Esophagus squamous epithelium (tissue), 5 donors: Measurements from ENCODE around the gene DXO. TPM values are rescaled to one million over a fixed set of nuclear protein-coding genes. Genes with fewer than 3 reads are reported as not detected.

ENCODE experiments used
- DNase-seq: peaks from one replicate; lab custom pipeline; 2025; lab: John Stamatoyannopoulos, UW
- H3K27ac ChIP-seq, 4 donors: fragments of 200-600 bp; sonication (generic); one replicate each; pipeline ENCODE4 v1.5.1; 2016 to 2019; ENCODE audit warnings: mild to moderate bottlenecking in 1 of 4
- H3K27me3 ChIP-seq, 4 donors: fragments of 200-600 bp; sonication (generic); 1 replicate in 3 of 4; 2 replicates in 1 of 4; pipeline versions ENCODE4 v1.5.1 to v1.6.0; 2017 to 2021; ENCODE audit warnings: antibody characterized with exemption in 1 of 4
- H3K36me3 ChIP-seq, 3 donors: fragments of 200-600 bp; sonication (generic); one replicate each; pipeline ENCODE4 v1.5.1; 2016 to 2019
- H3K4me1 ChIP-seq, 3 donors: fragments of 200-600 bp; sonication (generic); one replicate each; pipeline ENCODE4 v1.5.1; 2017 to 2019
- H3K4me3 ChIP-seq, 4 donors: fragments of 200-600 bp; sonication (generic); 1 replicate in 3 of 4; 2 replicates in 1 of 4; pipeline ENCODE4 v1.5.1; 2016 to 2019; ENCODE audit warnings: mild to moderate bottlenecking in 2 of 4, moderate library complexity in 1 of 4
- H3K9me3 ChIP-seq, 3 donors: fragments of 200-600 bp; sonication (generic); one replicate each; pipeline ENCODE4 v1.5.1; 2016 to 2019
- POLR2A ChIP-seq, 4 donors: fragments of 450-650 bp; IDR thresholded peaks; one replicate each; pipeline ENCODE4 v1.6.1; 2017; ENCODE audit warnings: antibody characterized with exemption in 4 of 4, mild to moderate bottlenecking in 4 of 4, moderate library complexity in 3 of 4
- WGBS, 2 donors: methylation state at CpG; one replicate each; pipeline ENCODE4 v1.1.5; 2018; 5-methylcytosine and 5-hydroxymethylcytosine counted together
- intact Hi-C: fragments of 100-400 bp; cut with DNase I; formaldehyde crosslinking; loops from one replicate; pipeline ENCODE4 v1.15.0; 2022
- total RNA-seq, 4 donors: library from RNA; depleted of rRNA; stranded (reverse); fragments of >200 nt; gene quantifications; one replicate each; pipeline ENCODE4 v1.1.0, GENCODE V29; 2016
- TF ChIP-seq, protein P1 (sequence below), 6 experiments: fragments of 450-650 bp in 4 of 6; fragments of 200-600 bp in 2 of 6; sonication (generic) in 2 of 6; IDR thresholded peaks; one replicate each; pipeline ENCODE4 v1.5.1; 2016 to 2019; ENCODE audit warnings: antibody characterized with exemption in 6 of 6, mild to moderate bottlenecking in 4 of 6, moderate library complexity in 4 of 6
- donor health status: DM: yes; HTN: yes; CAD: no.

Gene DXO
- total RNA-seq, 4 donors from 2014 or later, result 7.8 to 13.2 (median 8.8) TPM

DNA sequence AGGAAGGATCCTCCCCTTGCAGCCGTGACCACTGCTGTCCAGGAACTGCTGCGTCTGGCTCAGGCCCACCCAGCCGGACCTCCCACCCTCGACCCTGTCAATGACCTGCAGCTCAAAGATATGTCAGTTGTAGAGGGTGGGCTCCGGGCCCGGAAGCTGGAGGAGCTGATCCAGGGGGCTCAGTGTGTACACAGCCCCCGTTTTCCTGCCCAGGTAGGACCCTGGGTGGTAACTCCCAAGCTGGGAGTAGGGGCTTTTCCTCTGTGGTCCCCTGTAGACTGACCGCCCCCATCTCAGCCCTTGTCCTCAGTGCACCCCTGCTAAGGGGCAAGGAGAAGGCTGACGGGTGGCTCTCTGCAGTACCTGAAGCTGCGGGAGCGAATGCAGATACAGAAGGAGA, 3.6 kb downstream of the DXO start:
- Histone ChIP-seq H3K9me3 (no peaks in the 10 kb centered on the region), H3K27ac (no peak overlapping the region), H3K4me1 (peaks cover 13 to 31% (median 20%) of the 10 kb centered on the region in 3 donors), H3K27me3 (no peaks in the 10 kb centered on the region), H3K36me3 (peaks cover 27 to 75% (median 45%) of the 10 kb centered on the region in 3 donors), H3K4me3 (no peak overlapping the region)
- intact Hi-C loops, result no loop called here
- DNase-seq, result no peak
- no peak for TF ChIP-seq POLR2A (IDR thresholded peaks at IDR 0.05)
- TF ChIP-seq, protein P1, sequence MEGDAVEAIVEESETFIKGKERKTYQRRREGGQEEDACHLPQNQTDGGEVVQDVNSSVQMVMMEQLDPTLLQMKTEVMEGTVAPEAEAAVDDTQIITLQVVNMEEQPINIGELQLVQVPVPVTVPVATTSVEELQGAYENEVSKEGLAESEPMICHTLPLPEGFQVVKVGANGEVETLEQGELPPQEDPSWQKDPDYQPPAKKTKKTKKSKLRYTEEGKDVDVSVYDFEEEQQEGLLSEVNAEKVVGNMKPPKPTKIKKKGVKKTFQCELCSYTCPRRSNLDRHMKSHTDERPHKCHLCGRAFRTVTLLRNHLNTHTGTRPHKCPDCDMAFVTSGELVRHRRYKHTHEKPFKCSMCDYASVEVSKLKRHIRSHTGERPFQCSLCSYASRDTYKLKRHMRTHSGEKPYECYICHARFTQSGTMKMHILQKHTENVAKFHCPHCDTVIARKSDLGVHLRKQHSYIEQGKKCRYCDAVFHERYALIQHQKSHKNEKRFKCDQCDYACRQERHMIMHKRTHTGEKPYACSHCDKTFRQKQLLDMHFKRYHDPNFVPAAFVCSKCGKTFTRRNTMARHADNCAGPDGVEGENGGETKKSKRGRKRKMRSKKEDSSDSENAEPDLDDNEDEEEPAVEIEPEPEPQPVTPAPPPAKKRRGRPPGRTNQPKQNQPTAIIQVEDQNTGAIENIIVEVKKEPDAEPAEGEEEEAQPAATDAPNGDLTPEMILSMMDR (IDR thresholded peaks at IDR 0.05), result no peak
- WGBS, 2 donors, result no CpG with 5 or more reads among the region's 11 CpGs

DNA sequence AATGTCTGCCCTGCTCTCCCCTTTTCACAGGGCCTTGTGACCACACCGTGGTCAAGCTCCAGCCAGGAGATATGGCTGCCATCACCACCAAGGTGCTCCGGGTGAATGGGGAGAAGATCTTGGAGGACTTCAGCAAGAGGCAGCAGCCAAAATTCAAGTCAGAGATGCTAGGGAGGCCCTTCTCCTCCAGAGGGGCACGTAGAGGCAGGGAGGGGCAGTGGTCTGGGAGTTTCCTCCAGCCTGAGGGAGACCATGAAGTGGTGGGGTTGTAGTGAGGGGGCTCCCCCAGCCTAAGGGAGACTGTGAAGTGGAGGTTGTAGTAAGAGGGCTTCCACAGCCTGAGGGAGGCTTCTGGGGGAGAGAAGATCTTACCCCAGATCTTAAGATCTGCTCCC, 4.0 kb downstream of the DXO start:
- Histone ChIP-seq H3K9me3 (no peaks in the 10 kb centered on the region), H3K27ac (no peak overlapping the region), H3K36me3 (peaks cover 27 to 79% (median 49%) of the 10 kb centered on the region in 3 donors), H3K4me3 (no peak overlapping the region), H3K4me1 (peaks cover 10 to 26% (median 16%) of the 10 kb centered on the region in 3 donors), H3K27me3 (no peaks in the 10 kb centered on the region)
- TF ChIP-seq POLR2A (IDR thresholded peaks at IDR 0.05), result no peak
- TF ChIP-seq, protein P1 (IDR thresholded peaks at IDR 0.05), result no peak
- DNase-seq, result no peak
- WGBS, 2 donors, result 68% methylated on average over 3 of the region's 3 CpGs; no CpG with 5 or more reads in 1 of the 2 donors
- intact Hi-C loops, result no loop called here

DNA sequence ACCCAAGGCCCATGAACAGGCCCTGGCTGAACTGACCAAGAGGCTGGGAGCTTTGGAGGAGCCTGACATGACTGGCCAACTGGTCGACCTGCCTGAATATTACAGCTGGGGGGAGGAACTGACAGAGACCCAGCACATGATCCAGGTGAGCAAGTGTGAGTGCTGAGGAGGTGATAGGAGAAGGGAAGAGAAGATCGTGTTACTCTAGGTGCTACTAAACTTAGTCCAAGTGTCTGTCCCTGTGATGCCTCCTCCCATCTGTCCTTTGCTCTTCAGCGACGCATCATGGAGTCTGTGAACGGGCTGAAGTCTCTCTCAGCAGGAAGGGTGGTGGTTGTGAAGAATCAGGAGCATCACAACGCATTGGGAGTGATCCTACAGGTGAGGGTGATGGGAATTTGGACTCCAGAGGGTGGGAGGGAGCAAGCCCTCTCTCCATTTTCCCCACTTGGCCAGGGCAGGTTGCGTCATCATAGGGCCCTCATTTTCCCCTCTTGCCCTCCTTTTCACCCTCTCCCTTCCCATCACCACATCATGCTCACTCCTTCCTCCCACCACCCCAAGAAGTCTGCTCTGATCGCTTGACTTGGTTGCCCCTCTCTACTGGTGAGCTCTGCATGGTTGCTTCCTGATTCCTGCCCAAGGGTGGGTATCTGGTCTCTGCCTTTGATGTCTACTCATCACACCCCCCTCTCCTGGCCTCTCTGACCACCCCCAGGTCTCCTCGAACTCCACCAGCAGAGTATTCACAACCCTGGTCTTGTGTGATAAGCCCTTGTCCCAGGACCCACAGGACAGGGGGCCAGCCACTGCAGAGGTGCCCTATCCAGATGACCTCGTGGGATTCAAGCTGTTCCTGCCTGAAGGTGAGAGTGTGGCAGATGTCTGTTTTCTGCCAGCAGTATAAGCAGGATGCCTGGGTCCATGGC, 4.7 kb downstream of the DXO start:
- peaks cover 27 to 85% (median 56%) of the 10 kb centered on the region in 3 donors for H3K36me3 ChIP-seq
- H3K9me3 ChIP-seq, result no peaks in the 10 kb centered on the region
- 81 to 89% methylated on average over 8 to 9 of the region's 10 CpGs for WGBS, 2 donors
- H3K27ac ChIP-seq, result no peak overlapping the region
- H3K27me3 ChIP-seq, result no peaks in the 10 kb centered on the region
- no peak overlapping the region for H3K4me3 ChIP-seq
- no peak for DNase-seq
- TF ChIP-seq, protein P1 (IDR thresholded peaks at IDR 0.05), result no peak
- no peak for TF ChIP-seq POLR2A (IDR thresholded peaks at IDR 0.05)
- peaks cover 9 to 22% (median 13%) of the 10 kb centered on the region in 3 donors for H3K4me1 ChIP-seq
- intact Hi-C loops, result no loop called here

DNA sequence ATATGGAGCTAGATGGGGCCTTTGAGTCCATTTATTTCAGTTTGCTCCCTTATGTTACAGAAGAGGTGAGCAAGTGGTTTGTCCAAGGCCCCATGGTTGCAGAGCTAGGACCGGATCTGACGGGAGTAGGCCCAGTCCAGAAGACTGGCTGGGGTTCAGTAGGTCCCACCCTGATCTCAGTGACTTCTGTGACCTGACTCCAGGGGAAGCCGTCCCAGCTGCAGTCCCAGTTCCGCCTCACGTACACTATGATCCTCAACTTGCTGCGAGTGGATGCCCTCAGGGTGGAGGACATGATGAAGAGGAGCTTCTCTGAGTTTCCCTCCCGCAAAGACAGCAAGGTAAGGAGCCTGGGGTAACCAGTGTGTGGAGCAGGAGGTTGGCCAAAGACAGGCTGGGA, 5.4 kb downstream of the DXO start:
- DNase-seq, result no peak
- intact Hi-C loops, result no loop called here
- Histone ChIP-seq H3K4me3 (no peak overlapping the region), H3K27ac (no peak overlapping the region), H3K36me3 (peaks cover 31 to 93% (median 64%) of the 10 kb centered on the region in 3 donors), H3K27me3 (no peaks in the 10 kb centered on the region), H3K4me1 (peaks cover 9 to 19% (median 12%) of the 10 kb centered on the region in 3 donors), H3K9me3 (no peaks in the 10 kb centered on the region)
- no peak for TF ChIP-seq POLR2A (IDR thresholded peaks at IDR 0.05)
- TF ChIP-seq, protein P1 (IDR thresholded peaks at IDR 0.05), result no peak
- WGBS, 2 donors, result 67 to 93% methylated on average over 3 to 5 of the region's 7 CpGs

DNA sequence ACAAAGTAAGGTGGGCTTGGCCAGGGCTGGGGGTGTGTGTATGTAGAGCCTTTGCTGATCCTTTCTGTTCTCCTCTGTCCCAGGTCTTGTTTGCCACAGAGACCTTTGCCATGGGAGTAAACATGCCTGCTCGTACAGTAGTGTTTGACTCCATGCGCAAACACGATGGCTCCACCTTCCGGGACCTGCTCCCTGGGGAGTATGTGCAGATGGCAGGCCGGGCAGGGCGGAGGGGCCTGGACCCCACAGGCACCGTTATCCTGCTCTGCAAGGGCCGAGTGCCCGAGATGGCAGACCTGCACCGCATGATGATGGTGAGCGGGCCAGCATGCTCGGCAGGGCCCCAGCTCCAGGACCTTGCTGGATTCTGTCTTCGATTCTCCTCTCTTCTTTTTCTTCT, 6.2 kb downstream of the DXO start:
- no peak overlapping the region for H3K4me3 ChIP-seq
- DNase-seq, result no peak
- TF ChIP-seq, protein P1 (IDR thresholded peaks at IDR 0.05), result no peak
- no peak for TF ChIP-seq POLR2A (IDR thresholded peaks at IDR 0.05)
- 84 to 85% methylated on average over 13 of the region's 13 CpGs for WGBS, 2 donors
- H3K27ac ChIP-seq, result no peak overlapping the region
- H3K36me3 ChIP-seq, result peaks cover 32 to 100% (median 72%) of the 10 kb centered on the region in 3 donors
- peaks cover 3 to 11% (median 4%) of the 10 kb centered on the region in 3 donors for H3K4me1 ChIP-seq
- intact Hi-C loops, result no loop called here
- H3K27me3 ChIP-seq, result no peaks in the 10 kb centered on the region
- no peaks in the 10 kb centered on the region for H3K9me3 ChIP-seq
